SK-N-SH treated with all-trans-retinoic acid at 6 μM for 48 hours (cell line): ENCODE data around the gene AHCYL1.

Source experiments
- ARNTL ChIP-seq: fragments of 450-650 bp; formaldehyde crosslinking; IDR thresholded peaks from 2 replicates; pipeline ENCODE4 v1.5.0; 2020; ENCODE audit warnings: low read depth, mild to moderate bottlenecking, moderate library complexity, borderline replicate concordance
- CSDC2 ChIP-seq: fragments of 250-450 bp; sonication (Bioruptor Pico); IDR thresholded peaks from 2 replicates; pipeline ENCODE4 v1.5.0; 2020; ENCODE audit warnings: mild to moderate bottlenecking, moderate library complexity
- ESRRG ChIP-seq: fragments of 250-450 bp; sonication (Bioruptor Pico); IDR thresholded peaks from 2 replicates; pipeline ENCODE4 v1.6.1; 2021; ENCODE audit warnings: mild to moderate bottlenecking
- GLIS3 ChIP-seq: fragments of 250-450 bp; sonication (Bioruptor Pico); IDR thresholded peaks from 2 replicates; pipeline ENCODE4 v1.5.0; 2020; ENCODE audit warnings: mild to moderate bottlenecking, moderate library complexity
- ISL1 ChIP-seq: fragments of 250-450 bp; sonication (Bioruptor Pico); IDR thresholded peaks from 2 replicates; pipeline ENCODE4 v2.1.2; 2022; ENCODE audit warnings: mild to moderate bottlenecking, moderate library complexity
- OSR1 ChIP-seq: fragments of 250-450 bp; sonication (Bioruptor Pico); IDR thresholded peaks from 2 replicates; pipeline ENCODE4 v1.8.0; 2022; ENCODE audit warnings: moderate library complexity, mild to moderate bottlenecking, inconsistent platforms
- PATZ1 ChIP-seq: fragments of 250-450 bp; sonication (Bioruptor Pico); IDR thresholded peaks from 2 replicates; pipeline ENCODE4 v1.8.0; 2020; ENCODE audit warnings: mild to moderate bottlenecking, moderate library complexity, borderline replicate concordance
- RARB ChIP-seq: fragments of 250-450 bp; sonication (Bioruptor Pico); IDR thresholded peaks from 2 replicates; pipeline ENCODE4 v1.8.0; 2021; ENCODE audit warnings: mild to moderate bottlenecking, moderate library complexity
- TCF4 ChIP-seq: fragments of 250-450 bp; sonication (Bioruptor Pico); IDR thresholded peaks from 2 replicates; pipeline ENCODE4 v1.8.0; 2021; ENCODE audit warnings: mild to moderate bottlenecking, moderate library complexity, borderline replicate concordance
- ZFP3 ChIP-seq: fragments of 250-450 bp; sonication (Bioruptor Pico); IDR thresholded peaks from 2 replicates; pipeline ENCODE4 v1.5.0; 2020; ENCODE audit warnings: mild to moderate bottlenecking, moderate library complexity
- ZNF565 ChIP-seq: fragments of 450-650 bp; formaldehyde crosslinking; conservative IDR thresholded peaks from 2 replicates; pipeline ENCODE4 v1.5.0; 2020; ENCODE audit warnings: low read depth, mild to moderate bottlenecking, moderate library complexity
- ZNF70 ChIP-seq: fragments of 450-650 bp; formaldehyde crosslinking; IDR thresholded peaks from 2 replicates; pipeline ENCODE4 v1.5.0; 2020; ENCODE audit warnings: mild to moderate bottlenecking, moderate library complexity

DNA sequence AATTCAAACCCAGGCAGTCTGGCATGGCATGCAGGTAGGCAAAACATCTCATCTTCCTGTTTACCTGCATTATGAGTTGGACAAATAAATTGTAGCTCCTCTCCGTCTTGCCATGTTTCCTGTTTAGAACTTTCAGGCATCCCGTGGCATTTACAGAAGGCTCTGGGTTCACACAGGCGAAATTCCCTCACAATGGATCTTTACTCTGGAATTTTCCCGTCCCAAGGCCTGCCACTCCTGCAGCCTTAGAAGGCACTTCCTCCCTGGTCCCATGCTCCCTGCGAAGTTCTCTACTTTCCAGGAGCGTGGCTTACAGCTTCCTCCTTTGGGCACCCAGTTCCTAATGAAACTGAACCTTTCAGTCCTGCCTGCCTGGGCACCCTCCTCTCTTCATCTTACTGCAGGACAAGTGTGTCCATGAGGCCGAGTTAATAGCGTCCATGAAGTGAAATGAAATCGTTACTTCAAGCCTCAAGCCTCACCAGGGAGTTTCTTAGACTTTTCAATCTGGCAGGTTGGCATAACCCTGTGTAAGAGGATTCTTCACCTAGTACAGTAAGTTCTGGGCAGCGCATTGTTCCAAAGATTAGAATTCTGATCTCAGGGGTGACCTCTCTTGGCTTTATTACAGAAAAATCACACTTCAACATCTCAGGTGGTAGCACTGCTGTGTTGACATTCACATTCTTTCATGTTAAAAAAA is 36.8 kb upstream of the AHCYL1 start:
- TF ChIP-seq ZNF70 (CRISPR knock-in tag) (no peak), ZNF565 (CRISPR knock-in tag) (no peak), OSR1 (CRISPR knock-in tag) (no peak), RARB (CRISPR knock-in tag) (no peak), TCF4 (CRISPR knock-in tag) (no peak), GLIS3 (CRISPR knock-in tag) (no peak), ZFP3 (CRISPR knock-in tag) (no peak), ESRRG (CRISPR knock-in tag) (no peak), PATZ1 (CRISPR knock-in tag) (no peak), ISL1 (CRISPR knock-in tag) (no peak), ARNTL (CRISPR knock-in tag) (no peak), CSDC2 (no peak)
